Caco-2 (cell line): ENCODE measurements around the gene PGBD5. TPM values are rescaled to one million over a fixed set of nuclear protein-coding genes. Genes with fewer than 3 reads are reported as not detected.

ENCODE experiments used
- BruUV-seq: library from RNA; stranded (reverse); fragments of 400-500 nt; replicated peaks from 2 replicates; lab custom pipeline; 2021; lab: Mats Ljungman, UMichigan
- CTCF ChIA-PET: fragments of 300-600 bp; sonication (Branson Sonifier 250); formaldehyde crosslinking; loops from one replicate; lab custom pipeline; 2022; ENCODE audit warnings: antibody characterized with exemption; lab: Charles Lee
- POLR2A ChIA-PET: fragments of 300-600 bp; sonication (Branson Sonifier 250); formaldehyde crosslinking; loops from one replicate; lab custom pipeline; 2022; ENCODE audit warnings: antibody characterized with exemption; lab: Charles Lee
- DNase-seq, 2 experiments: peaks; one replicate each; pipeline versions ENCODE4 v3.0.0 to v3.0.0-alpha.2; 2020 to 2022
- H3K27me3 ChIP-seq: replicated peaks from 2 replicates; pipeline ENCODE4 v1.6.0; 2011; ENCODE audit warnings: low read length; ENCODE audit not compliant: control insufficient read depth, insufficient read depth
- H3K36me3 ChIP-seq: 2 replicates; pipeline ENCODE4 v1.5.1; 2011; ENCODE audit warnings: low read length; ENCODE audit not compliant: control insufficient read depth, insufficient read depth
- H3K4me1 ChIP-seq: fragments of 250-450 bp; sonication (Bioruptor Pico); 2 replicates; pipeline ENCODE4 v1.5.1; 2020; ENCODE audit warnings: mild to moderate bottlenecking
- H3K4me3 ChIP-seq: 2 replicates; pipeline ENCODE4 v1.5.1; 2011; ENCODE audit warnings: low read depth, mild to moderate bottlenecking, control low read depth, low read length
- H3K9me3 ChIP-seq: fragments of 250-450 bp; sonication (Bioruptor Pico); 2 replicates; pipeline ENCODE4 v1.5.1; 2020; ENCODE audit warnings: mild to moderate bottlenecking, moderate library complexity
- H3K27ac Mint-ChIP-seq: one replicate; pipeline ENCODE4 v1.8.0; 2022; ENCODE audit warnings: mixed read lengths; ENCODE audit not compliant: unreplicated experiment
- H3K27me3 Mint-ChIP-seq: one replicate; pipeline ENCODE4 v1.8.0; 2022; ENCODE audit warnings: mixed read lengths; ENCODE audit not compliant: insufficient read depth, unreplicated experiment
- H3K36me3 Mint-ChIP-seq: one replicate; pipeline ENCODE4 v1.8.0; 2022; ENCODE audit warnings: mild to moderate bottlenecking, mixed read lengths; ENCODE audit not compliant: insufficient read depth, unreplicated experiment
- H3K4me1 Mint-ChIP-seq: one replicate; pipeline ENCODE4 v1.8.0; 2022; ENCODE audit warnings: low read depth, mixed read lengths; ENCODE audit not compliant: unreplicated experiment
- H3K4me3 Mint-ChIP-seq: one replicate; pipeline ENCODE4 v1.8.0; 2022; ENCODE audit warnings: mild to moderate bottlenecking, moderate library complexity, mixed read lengths; ENCODE audit not compliant: unreplicated experiment
- H3K9me3 Mint-ChIP-seq: one replicate; pipeline ENCODE4 v1.8.0; 2022; ENCODE audit warnings: mixed read lengths; ENCODE audit not compliant: unreplicated experiment
- intact Hi-C: fragments of 100-400 bp; cut with micrococcal nuclease; formaldehyde crosslinking; loops from one replicate; pipeline ENCODE4 v1.10.0; 2022; ENCODE audit not compliant: unreplicated experiment
- total RNA-seq: library from RNA; stranded (reverse); gene quantifications from 2 replicates; pipeline ENCODE4 v1.2.3, GENCODE V29; 2022
- TF ChIP-seq, protein P1 (sequence below), 2 experiments: fragments of 200-600 bp in 1 of 2; IDR thresholded peaks; 1 replicate in 1 of 2; 2 replicates in 1 of 2; pipeline versions ENCODE4 v1.5.1 to v1.8.0; 2011 to 2022; ENCODE audit warnings: antibody characterized with exemption in 1 of 2, control low read depth in 1 of 2, inconsistent platforms in 1 of 2, low read depth in 1 of 2, low read length in 1 of 2, mild to moderate bottlenecking in 1 of 2, moderate library complexity in 1 of 2; ENCODE audit not compliant: insufficient read depth in 1 of 2, severe bottlenecking in 1 of 2, unreplicated experiment in 1 of 2

PGBD5 gene
- total RNA-seq, 1 experiment from 2014 or later: 2.4 TPM

DNA sequence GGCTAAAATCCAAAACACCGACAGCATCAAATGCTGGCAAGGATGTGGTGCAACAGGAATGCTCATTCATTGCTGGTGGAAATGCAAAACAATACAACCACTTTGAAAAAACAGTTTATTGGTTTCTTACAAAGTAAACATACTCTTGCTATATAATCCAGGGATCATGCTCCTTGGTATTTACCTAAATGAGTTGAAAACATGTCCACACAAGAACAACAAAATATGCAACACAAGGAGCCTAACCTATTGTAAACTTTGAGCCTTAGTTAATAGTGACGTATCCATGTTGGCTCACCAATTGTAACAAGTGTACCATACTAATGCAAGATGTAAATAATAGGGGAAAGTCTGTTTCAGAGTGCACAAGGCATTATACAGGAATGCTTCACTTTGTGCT is 37.2 kb upstream of the PGBD5 start:
- no peaks in the 10 kb centered on the region for H3K9me3 Mint-ChIP-seq
- H3K4me3 ChIP-seq: no peak overlapping the region
- intact Hi-C loops: no loop called here
- ChIA-PET CTCF (no interaction called here), POLR2A (no interaction called here)
- H3K9me3 ChIP-seq: no peaks in the 10 kb centered on the region
- H3K36me3 Mint-ChIP-seq: no peaks in the 10 kb centered on the region
- TF ChIP-seq, protein P1, sequence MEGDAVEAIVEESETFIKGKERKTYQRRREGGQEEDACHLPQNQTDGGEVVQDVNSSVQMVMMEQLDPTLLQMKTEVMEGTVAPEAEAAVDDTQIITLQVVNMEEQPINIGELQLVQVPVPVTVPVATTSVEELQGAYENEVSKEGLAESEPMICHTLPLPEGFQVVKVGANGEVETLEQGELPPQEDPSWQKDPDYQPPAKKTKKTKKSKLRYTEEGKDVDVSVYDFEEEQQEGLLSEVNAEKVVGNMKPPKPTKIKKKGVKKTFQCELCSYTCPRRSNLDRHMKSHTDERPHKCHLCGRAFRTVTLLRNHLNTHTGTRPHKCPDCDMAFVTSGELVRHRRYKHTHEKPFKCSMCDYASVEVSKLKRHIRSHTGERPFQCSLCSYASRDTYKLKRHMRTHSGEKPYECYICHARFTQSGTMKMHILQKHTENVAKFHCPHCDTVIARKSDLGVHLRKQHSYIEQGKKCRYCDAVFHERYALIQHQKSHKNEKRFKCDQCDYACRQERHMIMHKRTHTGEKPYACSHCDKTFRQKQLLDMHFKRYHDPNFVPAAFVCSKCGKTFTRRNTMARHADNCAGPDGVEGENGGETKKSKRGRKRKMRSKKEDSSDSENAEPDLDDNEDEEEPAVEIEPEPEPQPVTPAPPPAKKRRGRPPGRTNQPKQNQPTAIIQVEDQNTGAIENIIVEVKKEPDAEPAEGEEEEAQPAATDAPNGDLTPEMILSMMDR (IDR thresholded peaks at IDR 0.05; ENCODE audit: insufficient read depth in 1 of 2, low read depth in 1 of 2, low read length in 1 of 2, severe bottlenecking in 1 of 2, unreplicated experiment in 1 of 2): no peak
- no peaks in the 10 kb centered on the region; the same call in 1 of the 2 replicates for H3K27me3 ChIP-seq
- H3K27ac Mint-ChIP-seq: no peak overlapping the region
- H3K4me3 Mint-ChIP-seq: no peak overlapping the region
- no peaks in the 10 kb centered on the region for H3K36me3 ChIP-seq
- DNase-seq: no peak
- no peaks in the 10 kb centered on the region for H3K4me1 ChIP-seq
- H3K4me1 Mint-ChIP-seq: no peaks in the 10 kb centered on the region
- BruUV-seq: no TSS peak
- H3K27me3 Mint-ChIP-seq: peaks cover 12% of the 10 kb centered on the region

DNA sequence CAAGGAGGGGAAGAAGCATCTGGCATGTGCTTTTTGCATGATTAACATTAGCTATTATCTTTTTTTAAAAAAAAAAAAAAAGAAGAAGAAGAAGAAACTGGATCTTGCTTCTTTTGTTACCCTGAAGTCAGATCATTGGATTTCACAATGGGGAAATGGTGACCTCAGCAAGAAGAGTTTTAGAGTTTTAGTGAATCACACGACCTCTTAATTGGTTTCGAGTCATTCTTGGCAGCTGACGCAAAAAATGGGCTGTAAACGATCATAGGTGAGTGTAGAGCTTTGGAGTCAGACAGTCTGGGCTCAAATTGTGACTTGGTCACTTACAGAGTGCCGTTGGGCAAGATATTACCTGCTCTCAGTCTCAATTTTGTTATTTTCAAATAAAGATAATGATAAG is 33.3 kb upstream of the PGBD5 start:
- intact Hi-C loops: no loop called here
- ChIA-PET CTCF (no interaction called here), POLR2A (no interaction called here)
- Mint-ChIP-seq H3K27me3 (peaks cover 15% of the 10 kb centered on the region), H3K9me3 (no peaks in the 10 kb centered on the region), H3K36me3 (no peaks in the 10 kb centered on the region), H3K4me3 (no peak overlapping the region), H3K27ac (no peak overlapping the region), H3K4me1 (no peaks in the 10 kb centered on the region)
- Histone ChIP-seq H3K4me3 (no peak overlapping the region), H3K4me1 (no peaks in the 10 kb centered on the region), H3K27me3 (no peaks in the 10 kb centered on the region; the same call in 1 of the 2 replicates), H3K9me3 (no peaks in the 10 kb centered on the region), H3K36me3 (no peaks in the 10 kb centered on the region)
- TF ChIP-seq, protein P1 (IDR thresholded peaks at IDR 0.05; ENCODE audit: insufficient read depth in 1 of 2, low read depth in 1 of 2, low read length in 1 of 2, severe bottlenecking in 1 of 2, unreplicated experiment in 1 of 2): no peak
- BruUV-seq: no TSS peak
- no peak for DNase-seq

DNA sequence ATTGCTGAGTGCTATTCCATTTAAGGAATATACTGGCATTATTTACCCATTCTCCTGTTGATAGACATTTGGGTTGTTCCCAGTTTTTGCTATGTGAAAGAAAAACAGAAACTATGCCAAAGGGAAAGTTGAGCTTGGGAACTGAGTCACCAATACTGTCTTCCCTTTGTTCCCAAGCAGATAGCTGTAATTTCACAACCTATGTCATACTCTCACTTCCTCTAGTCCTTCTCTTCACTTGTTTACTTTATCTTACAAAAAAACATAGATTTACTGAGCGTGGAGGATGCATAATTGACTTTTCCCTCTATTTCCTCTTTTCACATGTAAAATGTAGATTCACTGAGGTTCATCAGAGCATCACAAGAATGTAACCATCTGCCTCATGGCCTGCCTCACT is 32.4 kb upstream of the PGBD5 start:
- TF ChIP-seq, protein P1 (IDR thresholded peaks at IDR 0.05; ENCODE audit: insufficient read depth in 1 of 2, low read depth in 1 of 2, low read length in 1 of 2, severe bottlenecking in 1 of 2, unreplicated experiment in 1 of 2): no peak
- DNase-seq: no peak
- POLR2A ChIA-PET: no interaction called here
- intact Hi-C loops: no loop called here
- Histone ChIP-seq H3K36me3 (no peaks in the 10 kb centered on the region), H3K4me3 (no peak overlapping the region), H3K9me3 (no peaks in the 10 kb centered on the region), H3K27me3 (no peaks in the 10 kb centered on the region; the same call in 1 of the 2 replicates), H3K4me1 (no peaks in the 10 kb centered on the region)
- BruUV-seq: no TSS peak
- Mint-ChIP-seq H3K36me3 (no peaks in the 10 kb centered on the region), H3K4me3 (no peak overlapping the region), H3K27ac (no peak overlapping the region), H3K4me1 (no peaks in the 10 kb centered on the region), H3K9me3 (no peaks in the 10 kb centered on the region), H3K27me3 (peaks cover 15% of the 10 kb centered on the region)
- CTCF ChIA-PET: interaction anchor here (0.6 kb wide), 1 partner anchor 192 kb away, joined by 3 read pairs; no protein-coding TSS in a partner anchor
